ENCODE measurements around the gene RABGAP1L.

The RABGAP1L gene

GRCh38 chr1:174954073-174954460 is 794.7 kb downstream of the RABGAP1L start:
- DNase-seq: no peak

DNA sequence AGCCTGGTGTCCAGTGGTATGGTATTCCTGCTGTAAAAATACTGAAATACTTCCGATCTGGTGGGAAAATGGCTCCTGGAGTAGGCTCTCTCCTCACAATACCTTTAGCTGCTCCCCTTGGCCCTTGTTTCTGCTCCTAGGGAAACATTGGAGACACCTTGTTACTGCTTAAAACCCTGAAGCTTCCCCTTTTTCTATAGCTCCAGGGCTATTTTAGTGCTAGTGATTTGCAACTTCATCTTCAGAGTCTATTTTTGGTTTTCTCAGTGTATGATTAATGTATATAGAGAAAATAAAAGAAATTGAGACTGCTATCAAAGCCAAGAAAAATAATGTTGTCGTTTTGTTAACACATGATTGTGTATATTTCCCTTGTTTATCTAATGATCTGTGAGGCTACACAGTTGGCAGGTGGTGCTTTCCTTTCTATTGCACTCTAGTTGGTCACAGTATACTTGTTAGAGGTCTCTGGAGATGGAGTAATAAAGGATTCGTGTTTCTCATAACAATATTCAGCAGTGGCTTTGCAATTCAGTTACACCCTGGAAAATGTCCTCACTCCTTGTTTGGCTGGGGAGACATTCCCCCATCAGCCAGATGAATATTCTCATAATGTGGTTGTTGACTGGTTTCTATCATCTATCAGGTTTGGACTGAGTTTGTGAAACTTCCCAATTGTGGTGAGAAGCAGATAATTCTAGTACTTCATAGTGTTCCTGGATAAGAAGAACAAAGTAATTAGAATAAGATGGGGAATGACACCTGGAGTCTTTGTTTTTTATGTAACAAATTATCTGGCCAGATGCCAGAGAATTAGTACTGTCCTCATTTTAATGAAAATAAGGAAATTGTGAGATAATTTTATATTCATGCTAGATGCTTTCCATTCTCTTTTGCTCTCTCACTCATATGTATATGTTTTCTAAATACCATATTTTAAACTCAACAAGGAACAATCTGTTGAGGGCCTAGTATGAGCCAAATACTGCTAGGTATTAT is 795.6 kb downstream of the RABGAP1L start:
- DNase-seq: no peak

DNA sequence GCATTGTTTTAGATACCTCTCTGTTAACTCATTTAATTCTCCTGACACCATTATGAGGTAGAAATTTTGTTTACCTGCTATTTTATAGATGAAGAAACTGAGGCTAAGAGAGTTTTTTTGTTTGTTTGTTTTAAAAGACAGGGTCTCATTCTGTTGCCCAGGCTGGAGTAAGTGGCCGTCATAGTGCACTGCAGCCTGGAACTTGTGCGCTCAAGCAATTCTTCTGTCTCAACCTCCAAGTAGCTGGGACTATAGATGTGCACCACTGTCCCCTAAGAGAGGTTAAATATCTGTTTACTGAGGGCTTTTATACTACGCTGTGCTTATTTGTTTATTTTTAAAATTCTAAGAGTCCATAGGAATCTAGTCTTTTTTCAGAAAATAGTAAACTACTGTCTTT is 796.8 kb downstream of the RABGAP1L start:
- DNase-seq: no peak

DNA sequence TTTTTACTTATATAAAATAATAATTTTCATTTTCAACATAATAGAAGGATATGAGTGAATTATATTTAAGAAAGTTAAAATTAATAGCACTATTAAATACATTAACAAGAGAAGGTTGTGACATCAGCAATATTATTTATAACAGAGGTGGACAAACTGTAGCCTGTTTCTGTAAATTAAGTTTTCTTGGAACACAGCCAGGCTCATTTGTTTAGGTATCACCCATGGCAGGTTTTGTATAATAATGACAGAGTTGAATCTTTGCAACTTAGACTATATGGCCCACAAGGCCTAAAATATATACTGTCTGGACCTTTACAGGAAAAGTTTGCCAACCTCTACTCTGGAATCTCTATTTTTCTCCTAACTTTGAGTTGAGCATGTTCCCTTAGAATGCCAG is 797.7 kb downstream of the RABGAP1L start:
- no peak for DNase-seq

DNA sequence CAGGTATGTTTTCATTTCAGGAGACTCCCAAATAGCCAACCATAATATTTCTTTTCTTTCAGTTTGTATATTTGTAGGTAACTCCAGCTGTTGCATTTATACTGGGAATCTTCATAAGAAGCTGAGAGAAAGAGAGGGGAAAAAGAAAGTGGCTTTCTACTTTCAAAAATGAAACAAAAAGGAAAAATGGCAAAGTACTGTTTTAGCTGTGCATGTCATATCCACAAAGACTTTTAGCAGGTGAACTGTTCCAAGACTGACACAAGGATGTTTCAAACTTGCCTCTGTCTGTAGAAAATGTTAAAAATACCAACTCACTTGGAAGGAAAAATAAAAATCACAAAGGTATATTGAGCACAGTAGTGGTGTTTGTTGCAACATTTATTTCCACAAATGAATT is 798.5 kb downstream of the RABGAP1L start:
- DNase-seq: no peak

GRCh38 chr1:174958396-174958795 is 799.1 kb downstream of the RABGAP1L start:
- DNase-seq: no peak

GRCh38 chr1:174960362-174960761 is 801.0 kb downstream of the RABGAP1L start:
- no peak for DNase-seq

- no peak for DNase-seq
Observed at GRCh38 chr1:174963529-174964125, 804.3 kb downstream of the RABGAP1L start.

- no peak for DNase-seq
Observed at GRCh38 chr1:174964261-174964971, 805.1 kb downstream of the RABGAP1L start.

- no peak for DNase-seq
Observed at GRCh38 chr1:174964972-174965361, 805.6 kb downstream of the RABGAP1L start.

DNA sequence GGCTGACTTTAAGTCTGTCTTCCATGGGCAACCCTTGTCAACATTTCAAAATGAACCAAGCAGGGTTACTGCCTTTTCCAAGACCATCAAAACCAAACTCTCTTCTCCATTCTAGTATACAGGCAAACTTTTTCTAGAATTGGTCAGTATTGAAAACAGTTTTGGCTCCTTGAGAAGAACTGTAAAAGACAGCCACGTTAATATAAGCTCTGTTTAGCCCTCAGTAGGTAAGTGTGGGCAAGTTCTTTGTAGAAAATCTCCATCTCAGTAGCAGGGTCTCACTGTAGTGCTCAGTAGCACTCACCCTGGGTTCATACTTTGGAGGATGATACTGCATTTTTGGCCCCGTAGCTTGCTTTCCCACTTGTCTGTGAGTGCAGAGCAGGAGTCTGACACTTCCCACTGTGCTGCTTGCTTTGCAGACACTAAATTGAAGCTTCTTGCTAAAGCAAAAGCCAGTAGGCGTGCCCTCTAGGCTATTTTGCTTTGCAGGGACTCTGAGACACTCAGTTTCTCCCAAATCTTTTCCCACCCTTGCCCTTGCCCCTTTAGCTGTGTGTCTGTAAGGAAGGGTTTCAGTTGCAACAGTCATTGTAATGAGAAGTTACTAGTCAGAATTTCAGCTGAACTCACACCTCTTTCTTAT is 806.2 kb downstream of the RABGAP1L start:
- DNase-seq: no peak

DNA sequence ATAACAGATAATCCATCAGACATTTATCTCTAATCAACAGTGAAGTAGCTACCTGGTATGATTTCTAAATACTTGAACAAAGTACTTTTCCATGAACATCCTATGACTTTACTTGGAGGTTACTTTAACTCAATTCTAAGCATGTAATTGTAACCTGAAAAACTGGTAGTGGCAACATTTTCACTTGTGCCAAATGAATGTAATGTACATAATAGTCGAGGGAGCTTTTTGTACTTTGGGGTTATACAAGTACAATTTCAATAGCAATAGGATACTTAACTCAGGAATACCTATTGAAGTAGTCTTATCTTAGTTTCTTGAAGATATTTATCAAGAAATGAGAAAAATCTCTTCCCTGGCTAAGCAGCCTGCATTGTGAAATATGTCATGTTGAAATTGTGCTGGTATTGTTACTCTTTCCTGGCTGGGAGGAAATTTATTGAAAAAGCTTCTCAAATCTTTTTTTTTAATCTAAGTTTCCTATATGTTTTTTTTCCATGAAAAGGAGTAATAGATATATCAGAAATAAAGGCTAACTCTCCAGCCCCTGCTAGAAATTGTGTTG is 806.8 kb downstream of the RABGAP1L start:
- DNase-seq: no peak

DNA sequence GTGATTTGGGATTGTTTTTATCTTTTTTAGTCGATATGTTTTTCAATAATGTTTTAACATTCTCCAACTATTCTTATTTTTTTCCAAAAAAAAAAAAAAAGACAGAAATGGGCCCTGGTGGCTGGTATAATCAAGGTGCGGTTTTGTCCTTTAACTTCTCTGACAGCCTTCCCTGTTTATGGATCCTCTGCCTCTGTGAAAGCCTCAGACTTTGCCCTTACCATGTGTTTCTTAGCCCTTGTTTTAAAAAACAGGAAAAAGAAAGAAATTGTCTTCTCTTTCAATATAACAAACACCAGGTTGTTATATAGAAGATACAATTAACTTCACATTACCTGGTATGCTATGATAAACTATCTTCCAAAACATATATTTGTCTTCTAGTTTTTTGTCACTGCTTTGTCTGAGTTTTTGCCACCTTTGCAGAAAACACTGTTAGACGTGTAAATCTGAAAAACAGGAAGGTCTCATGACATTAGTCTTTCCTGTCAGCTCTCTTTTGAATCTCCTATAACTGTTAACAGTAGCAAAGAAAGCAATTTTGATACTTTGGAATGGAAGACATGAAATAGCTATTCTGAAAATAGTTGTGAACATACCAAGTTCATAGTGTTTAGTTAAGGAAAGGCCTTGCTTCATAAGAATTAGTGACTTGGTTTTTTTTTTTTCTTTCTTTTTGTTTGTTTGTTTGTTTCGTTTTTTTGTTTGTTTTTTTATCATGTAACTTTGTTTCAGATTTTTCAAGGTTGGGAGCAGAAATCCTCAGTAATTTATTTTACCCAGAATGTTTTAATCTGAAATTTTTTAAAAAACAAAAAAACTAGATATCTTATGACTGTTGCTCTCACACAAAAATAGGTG is 808.8 kb downstream of the RABGAP1L start:
- no peak for DNase-seq

DNA sequence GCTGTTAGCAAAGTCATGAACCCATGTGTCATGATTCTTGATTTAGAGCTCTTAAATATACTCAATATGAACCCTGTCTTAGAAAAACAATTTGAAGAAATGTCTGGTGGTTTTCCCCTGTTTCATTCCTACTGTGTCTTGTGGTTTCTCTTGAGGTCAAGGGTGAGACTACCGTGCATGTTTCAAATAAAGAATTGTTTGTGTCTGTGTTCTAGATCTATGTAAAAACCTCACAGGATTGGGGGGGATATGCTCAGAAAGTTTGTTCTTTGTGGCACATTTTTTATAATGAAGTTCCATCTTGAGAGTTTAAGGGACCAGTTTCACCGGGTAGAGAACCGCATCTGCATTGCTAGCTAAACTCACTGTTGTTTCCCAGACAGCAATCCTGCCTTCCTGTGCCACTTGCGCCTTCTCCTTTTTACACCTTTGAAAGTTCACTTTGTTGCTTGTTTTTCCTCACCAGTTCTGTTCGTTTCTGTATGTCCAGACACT is 809.5 kb downstream of the RABGAP1L start:
- no peak for DNase-seq

DNA sequence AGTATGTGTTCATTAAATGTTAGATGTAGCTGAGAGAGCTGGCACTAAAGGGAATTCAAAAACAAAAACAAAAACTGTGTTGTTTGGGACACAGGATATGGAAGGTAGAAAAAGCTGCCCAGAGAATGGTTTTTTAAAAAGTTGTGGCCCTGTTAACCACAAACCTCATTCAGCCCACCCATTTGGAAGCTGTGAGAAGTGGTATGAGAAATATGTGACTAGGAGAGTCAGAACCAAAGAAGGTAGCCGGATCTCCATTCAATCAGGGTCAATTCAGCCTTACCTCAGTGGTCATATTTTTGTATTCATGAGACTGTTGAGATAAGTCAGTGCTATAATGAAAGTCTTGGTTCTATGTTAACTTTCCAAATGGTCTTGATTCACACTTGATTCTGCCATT is 810.7 kb downstream of the RABGAP1L start:
- no peak for DNase-seq

DNA sequence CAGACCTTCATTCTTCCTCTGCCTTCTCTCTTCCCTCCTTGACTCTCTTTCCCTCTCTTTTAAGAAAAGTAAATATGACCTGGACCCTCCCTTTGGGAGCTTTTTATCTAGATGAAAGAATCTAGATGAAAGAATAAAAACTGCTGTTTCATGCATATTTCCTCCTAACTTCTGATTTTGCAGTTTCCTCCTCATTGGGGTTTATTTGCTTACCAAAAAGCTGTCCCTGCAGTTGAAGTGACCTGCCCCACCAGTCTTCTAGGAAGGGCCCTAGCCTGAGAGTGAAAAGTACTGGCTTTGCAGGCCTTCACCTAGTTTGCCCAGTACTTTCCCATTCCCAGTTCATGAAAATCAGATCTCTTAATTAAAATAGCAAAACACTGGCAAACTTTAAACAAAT is 812.1 kb downstream of the RABGAP1L start:
- DNase-seq: no peak

GRCh38 chr1:174971902-174972301 is 812.6 kb downstream of the RABGAP1L start:
- DNase-seq: no peak

DNA sequence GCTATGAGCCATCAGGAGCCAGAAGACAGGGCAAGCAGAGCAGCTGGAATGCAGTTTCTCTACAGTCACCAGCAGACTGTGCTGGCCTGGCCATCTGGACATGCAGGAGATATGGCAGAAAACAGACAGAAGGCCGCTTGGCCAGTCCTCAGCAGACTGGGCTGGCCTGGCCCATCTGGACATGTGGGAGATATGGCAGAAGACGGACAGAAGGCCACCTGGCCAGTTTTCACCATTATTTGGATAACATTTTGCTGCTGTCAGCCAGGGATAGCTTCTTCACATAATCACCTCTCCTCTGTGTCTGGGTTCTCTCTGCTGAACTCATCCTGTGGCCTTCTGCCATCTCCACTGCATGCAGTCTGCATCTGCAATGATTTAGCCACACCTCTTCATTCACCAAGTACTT is 815.4 kb downstream of the RABGAP1L start:
- no peak for DNase-seq

GRCh38 chr1:174975764-174976163 is 816.4 kb downstream of the RABGAP1L start:
- no peak for DNase-seq

DNA sequence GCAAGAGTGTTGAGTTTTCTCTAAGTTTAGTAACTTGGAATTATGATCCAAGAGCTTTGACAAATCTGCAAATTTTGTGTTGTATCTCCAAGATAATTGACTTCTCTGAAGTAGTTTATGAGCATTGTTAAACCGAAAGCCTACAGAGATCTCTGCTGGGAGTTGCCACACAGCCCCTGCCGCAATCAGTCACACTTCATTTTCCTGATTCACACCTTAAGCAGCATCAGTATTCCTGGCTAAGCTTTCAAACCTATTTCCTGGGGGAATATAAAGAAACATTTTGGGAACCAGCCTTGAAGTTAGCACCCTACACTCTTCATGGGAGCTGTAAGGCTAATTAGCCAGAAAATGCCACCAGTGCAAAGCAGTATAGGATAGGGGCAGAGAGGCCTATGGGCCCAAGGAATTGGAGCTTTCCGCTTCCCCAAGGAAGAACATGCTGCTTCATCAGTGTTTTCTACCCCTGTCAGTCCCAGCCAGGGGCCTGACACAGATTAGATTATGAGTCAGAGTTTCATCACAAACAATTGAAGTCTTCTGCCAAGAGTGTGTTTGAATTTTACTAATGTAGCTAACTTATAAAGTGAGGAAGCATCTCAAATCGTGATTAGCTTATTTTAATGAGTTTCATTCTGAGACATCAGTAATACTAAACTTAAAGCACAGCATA is 817.3 kb downstream of the RABGAP1L start:
- no peak for DNase-seq

Data from cortex of kidney (tissue), 1 donor.